Chondrocyte (in vitro differentiated cells): ENCODE measurements around the gene GIT2. TPM values are rescaled to one million over a fixed set of nuclear protein-coding genes. Genes with fewer than 3 reads are reported as not detected.

Experiments
- DNase-seq: peaks from one replicate; pipeline ENCODE4 v3.0.0; 2021; ENCODE audit warnings: mixed read lengths, low spot score
- H3K27ac Mint-ChIP-seq: one replicate; pipeline ENCODE4 v1.8.0; 2021; ENCODE audit warnings: mild to moderate bottlenecking, moderate library complexity, mixed read lengths; ENCODE audit not compliant: unreplicated experiment
- H3K27me3 Mint-ChIP-seq: 2 replicates; pipeline ENCODE4 v1.8.0; 2021; ENCODE audit warnings: low read depth, mixed read lengths
- H3K36me3 Mint-ChIP-seq: 2 replicates; pipeline ENCODE4 v1.8.0; 2021; ENCODE audit warnings: low read depth, mixed read lengths
- H3K4me1 Mint-ChIP-seq: 2 replicates; pipeline ENCODE4 v1.8.0; 2021; ENCODE audit warnings: low read depth, mild to moderate bottlenecking, mixed read lengths
- H3K4me3 Mint-ChIP-seq: one replicate; pipeline ENCODE4 v1.8.0; 2021; ENCODE audit warnings: mild to moderate bottlenecking, moderate library complexity, mixed read lengths; ENCODE audit not compliant: unreplicated experiment
- H3K9me3 Mint-ChIP-seq: 2 replicates; pipeline ENCODE4 v1.8.0; 2021; ENCODE audit warnings: low read depth, mixed read lengths
- long read RNA-seq: library from polyadenylated mRNA; stranded (forward); transcript quantifications from one replicate; pipeline ENCODE4 v2.0.0, GENCODE V29; 2021
- total RNA-seq: library from RNA; stranded (reverse); gene quantifications from 3 replicates; pipeline ENCODE4 v1.2.1, GENCODE V29; 2021
- TF ChIP-seq, protein P1 (sequence below): fragments of 200-600 bp; sonication (generic); IDR thresholded peaks from 2 replicates; pipeline ENCODE4 v1.5.0; 2021; ENCODE audit warnings: antibody characterized with exemption, mild to moderate bottlenecking, moderate library complexity

Gene GIT2, protein sequence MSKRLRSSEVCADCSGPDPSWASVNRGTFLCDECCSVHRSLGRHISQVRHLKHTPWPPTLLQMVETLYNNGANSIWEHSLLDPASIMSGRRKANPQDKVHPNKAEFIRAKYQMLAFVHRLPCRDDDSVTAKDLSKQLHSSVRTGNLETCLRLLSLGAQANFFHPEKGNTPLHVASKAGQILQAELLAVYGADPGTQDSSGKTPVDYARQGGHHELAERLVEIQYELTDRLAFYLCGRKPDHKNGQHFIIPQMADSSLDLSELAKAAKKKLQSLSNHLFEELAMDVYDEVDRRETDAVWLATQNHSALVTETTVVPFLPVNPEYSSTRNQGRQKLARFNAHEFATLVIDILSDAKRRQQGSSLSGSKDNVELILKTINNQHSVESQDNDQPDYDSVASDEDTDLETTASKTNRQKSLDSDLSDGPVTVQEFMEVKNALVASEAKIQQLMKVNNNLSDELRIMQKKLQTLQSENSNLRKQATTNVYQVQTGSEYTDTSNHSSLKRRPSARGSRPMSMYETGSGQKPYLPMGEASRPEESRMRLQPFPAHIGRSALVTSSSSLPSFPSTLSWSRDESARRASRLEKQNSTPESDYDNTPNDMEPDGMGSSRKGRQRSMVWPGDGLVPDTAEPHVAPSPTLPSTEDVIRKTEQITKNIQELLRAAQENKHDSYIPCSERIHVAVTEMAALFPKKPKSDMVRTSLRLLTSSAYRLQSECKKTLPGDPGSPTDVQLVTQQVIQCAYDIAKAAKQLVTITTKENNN
- total RNA-seq: 35.4 to 48.6 TPM (median 38.1 TPM) in 3 replicates
- long read RNA-seq, full-length matches to known transcripts: 14 of 31 reads
- long read RNA-seq, partial matches to known transcripts: 7 of 31 reads
- long read RNA-seq, other reads (novel, unspliced or antisense): 10 of 31 reads

DNA sequence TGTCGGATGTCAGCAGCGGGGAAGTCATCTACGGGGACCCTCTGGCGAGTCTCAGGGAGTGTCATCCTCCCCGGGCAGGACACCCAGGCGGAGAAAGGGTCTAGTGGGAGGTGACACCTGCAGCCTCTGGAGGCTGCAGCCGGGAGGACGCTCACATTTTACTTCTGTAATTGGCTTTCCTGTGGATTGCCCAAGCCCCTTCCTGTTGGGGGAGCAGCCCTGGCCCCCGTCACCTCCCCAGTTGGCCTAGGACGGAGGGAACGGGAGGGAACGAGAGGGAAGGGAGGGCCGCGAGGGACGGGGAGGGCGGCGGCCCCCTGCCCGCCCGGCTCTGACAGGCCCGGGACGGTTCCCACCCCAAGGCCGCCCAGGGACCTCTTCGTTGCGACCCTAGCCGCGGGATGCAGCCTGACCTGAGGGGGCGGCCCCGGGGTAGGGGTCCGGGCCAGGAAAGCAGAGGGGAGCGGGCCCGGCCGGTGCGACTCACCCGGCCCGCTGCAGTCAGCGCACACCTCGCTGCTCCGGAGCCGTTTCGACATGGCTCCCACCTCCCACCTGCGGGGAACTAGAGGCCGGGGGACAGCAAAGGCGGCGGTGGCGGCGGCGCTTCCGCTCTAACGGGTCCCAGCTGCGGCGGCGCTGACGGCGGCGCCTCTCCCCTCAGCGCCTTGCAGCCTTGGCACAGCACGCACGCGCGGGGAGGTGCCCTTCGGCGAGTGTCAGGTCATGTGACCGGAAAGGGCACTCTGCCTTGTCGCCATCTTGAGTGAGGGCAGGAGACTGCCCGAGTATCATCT, at the start of gene GIT2:
TSS of gene GIT2 (minus strand) at position 683 of the 797 bp plus-strand sequence. CDS start at position 539, 144 bp downstream.
- H3K27me3 Mint-ChIP-seq: no peaks in the 10 kb centered on the region
- DNase-seq: peak; percentile 96
- H3K27ac Mint-ChIP-seq: peak within 1 kb of the TSS; percentile 88
- H3K36me3 Mint-ChIP-seq: peaks cover 3% of the 10 kb centered on the region
- H3K4me3 Mint-ChIP-seq: peak within 1 kb of the TSS; percentile 87
- H3K4me1 Mint-ChIP-seq: peaks cover 52% of the 10 kb centered on the region
- TF ChIP-seq, protein P1, sequence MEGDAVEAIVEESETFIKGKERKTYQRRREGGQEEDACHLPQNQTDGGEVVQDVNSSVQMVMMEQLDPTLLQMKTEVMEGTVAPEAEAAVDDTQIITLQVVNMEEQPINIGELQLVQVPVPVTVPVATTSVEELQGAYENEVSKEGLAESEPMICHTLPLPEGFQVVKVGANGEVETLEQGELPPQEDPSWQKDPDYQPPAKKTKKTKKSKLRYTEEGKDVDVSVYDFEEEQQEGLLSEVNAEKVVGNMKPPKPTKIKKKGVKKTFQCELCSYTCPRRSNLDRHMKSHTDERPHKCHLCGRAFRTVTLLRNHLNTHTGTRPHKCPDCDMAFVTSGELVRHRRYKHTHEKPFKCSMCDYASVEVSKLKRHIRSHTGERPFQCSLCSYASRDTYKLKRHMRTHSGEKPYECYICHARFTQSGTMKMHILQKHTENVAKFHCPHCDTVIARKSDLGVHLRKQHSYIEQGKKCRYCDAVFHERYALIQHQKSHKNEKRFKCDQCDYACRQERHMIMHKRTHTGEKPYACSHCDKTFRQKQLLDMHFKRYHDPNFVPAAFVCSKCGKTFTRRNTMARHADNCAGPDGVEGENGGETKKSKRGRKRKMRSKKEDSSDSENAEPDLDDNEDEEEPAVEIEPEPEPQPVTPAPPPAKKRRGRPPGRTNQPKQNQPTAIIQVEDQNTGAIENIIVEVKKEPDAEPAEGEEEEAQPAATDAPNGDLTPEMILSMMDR: no peak
- H3K9me3 Mint-ChIP-seq: no peaks in the 10 kb centered on the region

DNA sequence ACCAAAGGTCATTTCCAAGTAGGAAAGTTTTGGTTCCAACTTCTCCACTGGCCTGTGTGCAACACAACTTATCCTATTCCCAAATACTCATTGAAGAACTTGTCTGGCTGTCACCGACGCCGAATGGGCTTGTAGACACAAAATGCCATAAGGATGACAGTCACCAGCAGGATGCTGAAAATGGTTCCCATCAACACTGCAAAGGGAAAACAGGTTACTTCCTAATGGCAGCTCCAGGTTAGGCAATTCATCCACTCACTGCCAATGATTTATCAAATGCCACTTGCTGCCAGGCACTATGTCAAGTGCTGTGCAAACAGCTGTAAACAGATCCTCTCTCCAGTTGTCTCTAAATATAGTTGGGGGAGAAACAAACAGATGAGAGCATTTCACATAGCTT, 46.1 kb upstream of the GIT2 start:
- Mint-ChIP-seq H3K27me3 (no peaks in the 10 kb centered on the region), H3K4me3 (no peak overlapping the region)

DNA sequence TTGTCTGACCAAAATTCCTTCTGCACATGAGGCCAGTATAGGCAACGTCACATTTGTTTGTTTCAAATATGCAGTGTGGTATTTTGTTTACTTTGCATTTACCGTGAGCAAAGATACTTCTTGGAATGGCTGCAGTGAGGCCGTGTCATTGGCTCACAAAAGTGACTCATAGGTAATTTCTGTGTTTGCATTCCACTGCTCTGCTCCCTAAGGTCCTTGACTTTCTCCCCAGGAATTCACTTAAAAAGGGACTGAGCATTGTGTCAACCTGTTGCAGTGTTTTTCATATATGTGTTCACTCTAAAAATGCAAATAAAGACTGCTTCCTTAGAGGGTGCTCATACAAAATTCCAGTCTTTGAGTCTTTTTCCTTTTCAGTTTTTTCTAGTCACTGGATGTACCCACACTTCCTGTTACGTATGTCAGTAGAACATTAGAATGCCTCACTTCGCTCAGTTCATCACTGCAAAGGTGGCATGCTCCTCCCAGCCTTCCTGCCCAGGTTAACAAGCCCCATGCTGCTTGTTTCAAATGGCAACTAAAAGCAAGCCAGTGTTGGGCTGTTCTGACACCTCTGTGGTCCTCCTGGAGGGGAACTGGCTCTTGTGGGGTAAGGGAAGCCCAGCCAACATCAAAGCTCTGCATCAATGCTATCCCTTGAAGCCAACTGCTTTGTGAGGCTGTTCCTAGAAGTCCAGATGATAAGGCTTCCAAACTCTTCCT, 43.1 kb upstream of the GIT2 start:
- Mint-ChIP-seq H3K27ac (peak overlapping the region; percentile 98), H3K9me3 (no peaks in the 10 kb centered on the region), H3K36me3 (peaks cover 24% of the 10 kb centered on the region), H3K4me1 (peaks cover 20% of the 10 kb centered on the region), H3K4me3 (no peak overlapping the region), H3K27me3 (no peaks in the 10 kb centered on the region)
- TF ChIP-seq, protein P1: no peak
- no peak for DNase-seq

More for the DNA sequence above, 46.1 kb upstream of the GIT2 start:
- Mint-ChIP-seq H3K27ac (no peak overlapping the region), H3K36me3 (peaks cover 9% of the 10 kb centered on the region), H3K4me1 (peaks cover 27% of the 10 kb centered on the region), H3K9me3 (no peaks in the 10 kb centered on the region)
- TF ChIP-seq, protein P1: no peak
- DNase-seq: no peak

DNA sequence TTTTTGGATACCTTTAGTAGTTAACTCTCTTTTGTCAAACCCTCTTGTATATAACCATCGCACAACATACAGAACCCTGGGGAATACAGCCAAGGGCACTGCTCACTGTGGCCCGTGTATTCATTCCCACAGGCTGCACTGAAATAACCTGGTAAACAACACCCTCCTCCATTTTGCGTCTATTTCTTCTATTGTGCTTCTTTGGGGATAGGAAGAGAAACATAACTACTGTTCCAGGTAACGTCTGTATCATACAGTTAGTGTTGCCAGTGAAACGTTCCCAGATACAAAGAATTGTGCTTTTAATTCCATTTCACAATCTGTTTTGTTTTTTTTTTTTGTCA, 42.5 kb upstream of the GIT2 start:
- H3K4me1 Mint-ChIP-seq: peaks cover 20% of the 10 kb centered on the region

More for the DNA sequence above, 42.5 kb upstream of the GIT2 start:
- TF ChIP-seq, protein P1: no peak
- DNase-seq: no peak
- H3K36me3 Mint-ChIP-seq: peaks cover 25% of the 10 kb centered on the region
- no peaks in the 10 kb centered on the region for H3K27me3 Mint-ChIP-seq
- peak overlapping the region; percentile 98 for H3K27ac Mint-ChIP-seq
- H3K4me3 Mint-ChIP-seq: peak overlapping the region; percentile 1
- no peaks in the 10 kb centered on the region for H3K9me3 Mint-ChIP-seq
